Esophagus squamous epithelium (tissue), 4 donors: ENCODE measurements around the gene BAZ2B.
"Not testable (repeated sequence)": the region's sequence is repeated elsewhere in the genome, so short reads cannot be mapped to it uniquely, and the experiment has no call there.

Source experiments
- POLR2A ChIP-seq, 4 donors: fragments of 450-650 bp; IDR thresholded peaks; one replicate each; pipeline ENCODE4 v1.6.1; 2017; ENCODE audit warnings: antibody characterized with exemption in 4 of 4, mild to moderate bottlenecking in 4 of 4, moderate library complexity in 3 of 4
- TF ChIP-seq, protein P1 (sequence below), 6 experiments: fragments of 450-650 bp in 4 of 6; fragments of 200-600 bp in 2 of 6; sonication (generic) in 2 of 6; IDR thresholded peaks; one replicate each; pipeline ENCODE4 v1.5.1; 2016 to 2019; ENCODE audit warnings: antibody characterized with exemption in 6 of 6, mild to moderate bottlenecking in 4 of 6, moderate library complexity in 4 of 6

DNA sequence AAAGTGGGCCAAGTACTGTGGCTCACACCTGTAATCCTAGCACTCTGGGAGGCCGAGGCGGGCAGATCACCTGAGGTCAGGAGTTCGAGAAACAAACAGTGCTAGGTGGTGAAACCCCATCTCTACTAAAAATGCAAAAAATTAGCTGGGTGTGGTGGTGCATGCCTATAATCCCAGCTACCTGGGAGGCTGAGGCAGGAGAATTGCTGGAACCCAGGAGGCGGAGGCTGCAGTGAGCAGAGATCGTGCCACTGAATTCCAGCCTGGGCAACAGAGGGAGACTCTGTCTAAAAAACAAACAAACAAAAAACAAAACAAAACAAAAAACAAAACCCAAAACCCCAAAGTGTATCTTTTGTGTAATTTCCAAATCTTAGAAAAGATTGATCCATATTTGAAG lies 214.2 kb downstream of the BAZ2B start:
- TF ChIP-seq, protein P1, sequence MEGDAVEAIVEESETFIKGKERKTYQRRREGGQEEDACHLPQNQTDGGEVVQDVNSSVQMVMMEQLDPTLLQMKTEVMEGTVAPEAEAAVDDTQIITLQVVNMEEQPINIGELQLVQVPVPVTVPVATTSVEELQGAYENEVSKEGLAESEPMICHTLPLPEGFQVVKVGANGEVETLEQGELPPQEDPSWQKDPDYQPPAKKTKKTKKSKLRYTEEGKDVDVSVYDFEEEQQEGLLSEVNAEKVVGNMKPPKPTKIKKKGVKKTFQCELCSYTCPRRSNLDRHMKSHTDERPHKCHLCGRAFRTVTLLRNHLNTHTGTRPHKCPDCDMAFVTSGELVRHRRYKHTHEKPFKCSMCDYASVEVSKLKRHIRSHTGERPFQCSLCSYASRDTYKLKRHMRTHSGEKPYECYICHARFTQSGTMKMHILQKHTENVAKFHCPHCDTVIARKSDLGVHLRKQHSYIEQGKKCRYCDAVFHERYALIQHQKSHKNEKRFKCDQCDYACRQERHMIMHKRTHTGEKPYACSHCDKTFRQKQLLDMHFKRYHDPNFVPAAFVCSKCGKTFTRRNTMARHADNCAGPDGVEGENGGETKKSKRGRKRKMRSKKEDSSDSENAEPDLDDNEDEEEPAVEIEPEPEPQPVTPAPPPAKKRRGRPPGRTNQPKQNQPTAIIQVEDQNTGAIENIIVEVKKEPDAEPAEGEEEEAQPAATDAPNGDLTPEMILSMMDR (IDR thresholded peaks at IDR 0.05) = not testable (repeated sequence)
- not testable (repeated sequence) for TF ChIP-seq POLR2A (IDR thresholded peaks at IDR 0.05)
